HL-60/S4 (cell line): Measurements from ENCODE around the gene CCR2.
"Not testable (repeated sequence)": the region's sequence is repeated elsewhere in the genome, so short reads cannot be mapped to it uniquely, and the experiment has no call there.

ENCODE experiments used
- in situ Hi-C: fragments of 300-500 bp; cut with MboI; formaldehyde crosslinking; loops from 2 replicates; pipeline ENCODE4 v1.14.3; 2022; ENCODE audit warnings: low sequenced_read_pairs

Gene CCR2

DNA sequence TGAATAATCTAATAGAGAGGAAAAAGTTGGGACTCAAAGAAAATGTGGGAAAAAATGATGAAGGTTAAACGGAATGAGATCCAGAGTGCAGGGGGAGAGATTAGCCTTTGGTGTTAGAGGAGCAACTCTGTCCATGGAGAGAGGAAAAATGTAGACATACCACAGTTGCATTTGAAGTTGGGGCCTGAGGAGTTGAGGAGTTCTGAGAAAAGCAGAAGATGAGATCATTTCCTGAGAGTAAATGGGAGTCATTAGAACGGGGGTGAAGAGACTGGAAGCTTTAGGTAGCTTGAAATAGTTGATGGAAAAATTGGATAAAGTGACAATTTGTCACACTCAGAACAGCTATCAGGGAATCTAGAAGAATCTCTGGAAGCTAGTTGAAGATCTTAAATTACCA, 45.6 kb downstream of the CCR2 start:
- in situ Hi-C loops, result no loop called here

DNA sequence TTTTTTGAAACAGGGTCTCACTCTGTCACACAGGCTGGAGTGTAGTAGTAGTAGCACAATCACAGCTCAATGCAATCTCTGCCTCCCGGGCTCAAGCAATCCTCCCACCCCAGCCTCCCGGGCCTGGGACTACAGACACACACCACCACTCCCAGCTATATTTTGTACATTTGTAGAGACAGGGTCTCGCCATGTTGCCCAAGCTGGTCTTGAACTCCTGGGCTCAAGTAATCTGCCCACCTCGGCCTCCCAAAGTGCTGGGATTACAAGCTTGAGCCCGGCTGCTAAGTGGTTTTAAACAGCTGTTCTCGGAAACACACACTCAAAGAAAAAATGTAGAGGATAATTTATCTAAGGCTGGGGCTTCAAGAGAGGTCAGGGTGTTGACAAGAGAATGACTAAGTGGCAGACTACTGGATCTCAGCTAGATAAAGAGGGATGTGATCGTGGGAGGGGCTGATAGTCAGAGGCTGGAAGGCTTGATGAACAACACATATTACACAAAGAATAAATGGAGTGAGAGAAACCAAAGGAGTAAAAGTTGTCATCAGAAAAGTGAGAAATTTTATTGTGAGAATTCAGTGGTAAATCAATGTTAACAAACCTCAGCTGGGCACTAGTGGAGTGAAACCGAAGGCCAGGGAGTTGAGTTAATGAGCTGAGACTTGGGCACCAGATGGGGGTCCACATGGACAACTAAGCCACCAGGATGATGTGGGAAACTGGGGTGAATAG, 46.3 kb downstream of the CCR2 start:
- in situ Hi-C loops, result no loop called here

DNA sequence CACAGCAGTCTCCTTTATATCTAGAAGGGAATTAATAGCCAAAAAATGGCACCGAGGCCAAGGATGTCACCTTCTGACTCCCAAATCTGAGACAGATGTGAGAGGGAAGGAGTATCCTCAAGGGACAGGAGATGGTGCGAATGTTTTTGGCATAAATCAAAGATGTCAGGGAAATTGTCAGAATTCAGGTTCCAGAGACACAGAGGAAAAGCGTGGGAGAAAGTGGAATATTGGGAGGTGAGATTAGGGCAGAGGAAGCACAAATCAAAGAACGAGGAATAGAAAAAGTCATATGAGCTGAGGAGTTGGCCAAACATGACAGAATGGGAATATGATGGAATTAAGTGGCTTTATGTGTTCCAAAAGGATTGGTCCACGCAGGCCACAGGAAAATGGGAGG, 46.9 kb downstream of the CCR2 start:
- in situ Hi-C loops, result no loop called here

DNA sequence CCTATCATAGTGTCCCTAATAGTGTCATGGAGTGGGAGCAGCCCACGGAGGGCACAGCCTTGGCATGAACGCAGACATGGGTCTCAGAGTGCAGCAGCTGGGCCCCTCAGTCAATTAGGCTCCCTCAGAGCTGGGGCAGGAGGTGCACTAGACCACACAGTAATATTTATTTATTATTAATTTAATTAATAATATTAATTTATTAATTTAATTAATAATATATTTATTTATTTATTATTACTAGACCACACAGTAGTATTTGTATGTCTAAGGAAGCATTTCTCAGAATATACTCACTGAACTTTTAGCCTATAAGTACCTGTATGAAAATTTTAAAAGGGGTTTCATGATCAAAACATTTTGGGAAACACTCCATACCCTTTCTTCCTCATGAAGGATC, 47.7 kb downstream of the CCR2 start:
- in situ Hi-C loops, result no loop called here

DNA sequence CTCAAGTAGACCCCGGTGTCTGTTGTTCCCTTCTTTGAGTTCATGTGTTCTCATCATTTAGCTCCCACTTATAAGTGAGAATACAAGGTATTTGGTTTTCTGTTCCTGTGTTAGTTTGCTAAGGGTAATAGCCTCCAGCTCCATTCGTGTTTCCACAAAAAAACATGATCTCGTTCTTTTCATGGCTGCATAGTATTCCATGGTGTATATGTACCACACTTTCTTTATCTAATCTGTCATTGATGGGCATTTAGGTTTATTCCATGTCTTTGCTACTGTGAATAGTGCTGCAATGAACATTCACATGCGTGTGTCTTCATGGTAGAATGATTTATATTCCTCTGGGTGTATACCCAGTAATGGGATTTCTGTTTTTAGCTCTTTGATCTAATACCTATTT, 49.0 kb downstream of the CCR2 start:
- in situ Hi-C loops, result not testable (repeated sequence)

- in situ Hi-C loops, result no loop called here
Measured at GRCh38 chr3:46405301-46406019, 51.5 kb downstream of the CCR2 start.

GRCh38 chr3:46406443-46406787, 52.5 kb downstream of the CCR2 start:
- in situ Hi-C loops, result no loop called here

DNA sequence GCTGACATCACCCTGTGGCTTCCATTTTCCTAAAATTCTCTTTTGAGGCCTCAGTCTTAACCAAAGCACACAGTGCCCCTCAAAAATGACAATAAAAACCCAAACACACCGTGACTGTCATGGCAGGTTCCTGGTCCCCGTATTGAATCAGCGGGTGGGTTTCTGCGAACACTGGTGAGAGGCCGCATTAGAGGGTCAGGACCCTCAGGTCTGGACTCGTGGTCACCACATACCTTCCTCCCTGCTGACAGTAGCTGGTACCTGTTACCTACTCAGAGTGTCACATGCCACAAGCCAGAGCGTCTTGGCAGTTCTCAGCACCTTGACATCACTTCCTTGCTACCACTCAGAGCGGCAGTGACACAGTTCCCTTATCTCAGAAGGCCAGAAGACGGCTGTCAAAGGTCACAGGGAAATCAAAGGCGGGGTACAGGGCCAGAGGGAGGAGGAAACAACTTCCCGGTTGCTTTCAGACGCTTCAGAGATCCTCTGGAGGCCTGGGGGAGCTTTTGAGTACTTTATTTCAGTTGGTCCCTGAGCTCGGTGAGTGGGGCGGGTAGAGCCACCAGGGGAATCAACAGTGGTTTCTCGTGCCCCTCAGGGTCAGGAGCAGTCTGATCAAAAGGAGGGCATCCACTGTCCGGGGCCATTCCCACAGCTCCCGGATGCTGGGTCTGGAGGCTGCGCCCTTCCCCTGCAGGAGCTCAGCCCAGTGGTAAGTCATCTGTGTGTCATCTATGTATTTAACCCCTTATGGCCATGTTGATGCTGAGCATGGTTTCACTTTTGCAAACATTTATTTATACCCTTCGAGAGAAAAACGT, 53.1 kb downstream of the CCR2 start, which contains the start of the genes CCR5AS and CCRL2:
TSS of gene CCR5AS (minus strand) at position 279 of the 824 bp plus-strand sequence.
TSS of gene CCRL2 (plus strand) at position 472 of the 824 bp plus-strand sequence. CDS start 821 bp downstream, outside the sequence.
- in situ Hi-C loops, result no loop called here

DNA sequence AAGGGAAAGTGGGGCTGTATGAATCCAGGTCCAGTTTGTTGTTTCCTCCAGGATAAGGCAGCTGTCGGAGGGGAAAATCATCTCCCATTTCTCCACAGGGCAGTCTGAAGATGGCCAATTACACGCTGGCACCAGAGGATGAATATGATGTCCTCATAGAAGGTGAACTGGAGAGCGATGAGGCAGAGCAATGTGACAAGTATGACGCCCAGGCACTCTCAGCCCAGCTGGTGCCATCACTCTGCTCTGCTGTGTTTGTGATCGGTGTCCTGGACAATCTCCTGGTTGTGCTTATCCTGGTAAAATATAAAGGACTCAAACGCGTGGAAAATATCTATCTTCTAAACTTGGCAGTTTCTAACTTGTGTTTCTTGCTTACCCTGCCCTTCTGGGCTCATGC, 54.1 kb downstream of the CCR2 start:
- in situ Hi-C loops, result no loop called here

DNA sequence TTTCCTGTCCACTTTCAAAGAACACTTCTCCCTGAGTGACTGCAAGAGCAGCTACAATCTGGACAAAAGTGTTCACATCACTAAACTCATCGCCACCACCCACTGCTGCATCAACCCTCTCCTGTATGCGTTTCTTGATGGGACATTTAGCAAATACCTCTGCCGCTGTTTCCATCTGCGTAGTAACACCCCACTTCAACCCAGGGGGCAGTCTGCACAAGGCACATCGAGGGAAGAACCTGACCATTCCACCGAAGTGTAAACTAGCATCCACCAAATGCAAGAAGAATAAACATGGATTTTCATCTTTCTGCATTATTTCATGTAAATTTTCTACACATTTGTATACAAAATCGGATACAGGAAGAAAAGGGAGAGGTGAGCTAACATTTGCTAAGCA, 54.9 kb downstream of the CCR2 start:
- in situ Hi-C loops, result no loop called here

GRCh38 chr3:46409739-46410489, 56.0 kb downstream of the CCR2 start:
- in situ Hi-C loops, result no loop called here
